IgD-negative memory B cell (primary cell): ENCODE data around the gene UBTD1. TPM values are rescaled to one million over a fixed set of nuclear protein-coding genes. Genes with fewer than 3 reads are reported as not detected.

Experiments
- H3K27ac Mint-ChIP-seq, 3 donors: one replicate each; pipeline ENCODE4 v1.8.0; 2020 to 2022; ENCODE audit warnings: mild to moderate bottlenecking in 3 of 3, mixed read lengths in 3 of 3, moderate library complexity in 1 of 3
- H3K27me3 Mint-ChIP-seq: one replicate; pipeline ENCODE4 v1.8.0; 2021; ENCODE audit warnings: mixed read lengths
- H3K36me3 Mint-ChIP-seq: one replicate; pipeline ENCODE4 v1.8.0; 2020; ENCODE audit warnings: mild to moderate bottlenecking, mixed read lengths
- H3K4me1 Mint-ChIP-seq, 3 donors: one replicate each; pipeline ENCODE4 v1.8.0; 2020 to 2022; ENCODE audit warnings: mixed read lengths in 3 of 3, mild to moderate bottlenecking in 1 of 3
- H3K4me3 Mint-ChIP-seq, 4 donors: one replicate each; pipeline ENCODE4 v1.8.0; 2020 to 2022; ENCODE audit warnings: mild to moderate bottlenecking in 4 of 4, mixed read lengths in 4 of 4, moderate library complexity in 3 of 4
- H3K9me3 Mint-ChIP-seq, 3 donors: one replicate each; pipeline ENCODE4 v1.8.0; 2020 to 2021; ENCODE audit warnings: mixed read lengths in 3 of 3, mild to moderate bottlenecking in 1 of 3
- polyA plus RNA-seq: library from polyadenylated mRNA; unstranded; fragments of 300-500 nt; fragmentation: Illumina TruSeq; gene quantifications from one replicate; pipeline ENCODE4 v1.2.3, GENCODE V29; 2021

UBTD1 gene
- polyA plus RNA-seq, 1 donor from 2014 or later: 1.2 TPM

DNA sequence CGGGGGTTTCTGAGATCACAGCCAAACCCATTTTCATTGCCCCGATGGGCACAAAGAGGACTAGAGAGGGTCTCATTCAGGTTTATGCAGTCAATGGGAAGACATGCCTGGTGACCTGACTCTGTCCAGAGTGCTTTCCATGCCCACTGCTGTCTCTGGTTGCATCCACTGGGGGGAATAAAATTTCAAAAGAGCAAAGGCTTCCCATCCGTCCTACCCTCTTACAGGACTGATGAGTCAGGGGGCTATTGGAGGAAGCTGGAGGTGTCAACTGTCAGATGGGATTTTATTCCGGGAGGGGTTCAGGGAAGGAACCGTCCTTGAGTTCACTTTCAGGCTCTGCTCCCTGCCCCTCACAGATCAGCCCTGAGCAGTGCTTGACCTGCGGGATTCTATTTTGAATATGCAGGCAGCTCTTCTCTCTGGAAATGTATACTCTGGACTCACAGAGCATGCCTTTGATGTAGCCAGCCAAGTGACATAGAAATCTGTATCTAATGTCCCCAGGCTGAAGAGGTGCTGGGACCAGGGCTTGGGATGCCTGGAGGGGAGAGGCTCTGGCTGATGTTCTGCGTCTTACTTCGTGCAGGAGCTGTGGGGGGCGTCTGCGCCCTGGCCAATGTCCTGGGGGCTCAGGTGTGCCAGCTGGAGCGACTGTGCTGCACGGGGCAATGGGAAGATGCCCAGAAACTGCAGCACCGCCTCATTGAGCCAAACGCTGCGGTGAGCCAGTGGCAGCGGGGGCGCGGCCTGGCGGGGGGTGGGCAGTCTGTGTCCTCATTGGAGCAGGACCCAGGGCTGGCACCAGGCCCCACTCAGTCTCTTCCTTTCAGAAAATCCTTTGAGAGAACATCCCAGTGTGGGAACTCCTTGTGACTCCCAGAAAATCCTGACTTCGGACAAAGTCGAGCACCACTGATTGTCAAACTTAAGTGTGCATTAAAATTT lies 102.8 kb downstream of the UBTD1 start:
- Mint-ChIP-seq H3K4me3 (no peak overlapping the region), H3K27me3 (peaks cover 4% of the 10 kb centered on the region), H3K36me3 (peaks cover 2% of the 10 kb centered on the region), H3K9me3 (no peaks in the 10 kb centered on the region), H3K4me1 (no peaks in the 10 kb centered on the region), H3K27ac (no peak overlapping the region)

DNA sequence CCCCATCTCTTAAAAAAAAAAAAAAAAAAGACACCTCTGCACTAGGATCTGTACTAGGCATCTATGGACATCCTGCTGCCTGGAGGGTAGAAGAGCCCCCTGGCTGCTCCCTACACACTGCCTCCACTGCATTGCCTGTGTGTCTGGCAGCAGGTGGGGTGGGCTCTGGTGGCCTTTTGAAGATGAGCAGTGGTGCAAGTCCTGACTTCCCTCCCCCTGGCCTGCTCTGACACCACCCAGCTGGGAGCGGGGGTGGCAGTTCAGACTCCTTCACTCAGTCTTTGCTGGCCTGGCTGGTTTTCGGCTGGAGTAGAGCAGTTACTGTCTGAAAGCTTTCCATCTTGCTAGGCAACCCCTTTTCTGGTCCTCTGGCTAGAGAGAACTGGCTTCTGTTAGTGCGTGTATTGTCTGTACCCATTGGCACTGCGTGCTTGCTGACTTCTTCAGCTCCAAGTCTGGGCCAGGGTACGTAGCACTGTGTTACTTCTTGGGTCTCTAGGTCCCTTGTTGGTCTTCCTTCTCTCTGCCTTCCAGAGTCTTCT lies 108.4 kb downstream of the UBTD1 start:
- peaks cover 4% of the 10 kb centered on the region for H3K27me3 Mint-ChIP-seq
- no peaks in the 10 kb centered on the region for H3K9me3 Mint-ChIP-seq
- peaks cover 5% of the 10 kb centered on the region for H3K36me3 Mint-ChIP-seq
- H3K27ac Mint-ChIP-seq: no peak overlapping the region
- H3K4me3 Mint-ChIP-seq: no peak overlapping the region
- H3K4me1 Mint-ChIP-seq: no peaks in the 10 kb centered on the region

DNA sequence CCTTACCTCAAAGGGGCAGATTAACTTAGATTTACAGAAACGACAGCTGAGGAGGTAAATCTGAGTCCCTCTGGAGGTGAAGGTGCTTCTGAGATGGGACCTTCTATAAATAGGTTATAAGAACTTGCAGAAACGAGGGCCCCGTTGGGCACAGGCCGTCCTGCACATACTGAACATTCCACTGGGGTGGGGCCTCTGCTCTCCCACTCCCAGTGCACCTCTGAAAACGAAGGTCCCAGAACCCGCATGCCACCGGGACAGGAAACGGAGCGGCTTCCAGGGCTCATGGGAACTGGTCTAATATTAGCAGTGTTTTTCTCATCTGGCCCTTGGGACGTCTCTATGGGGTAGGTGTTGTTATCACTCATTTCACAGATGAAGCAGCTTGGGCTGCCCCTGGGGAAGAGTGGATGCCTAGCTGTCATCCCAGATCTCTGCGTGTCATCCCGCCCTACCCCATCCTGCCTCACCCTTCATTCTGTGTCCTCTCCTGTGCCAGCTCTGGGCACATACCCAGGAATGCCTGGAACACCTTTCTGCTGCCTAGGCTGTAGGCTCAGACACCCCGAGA lies 110.4 kb downstream of the UBTD1 start:
- peaks cover 4% of the 10 kb centered on the region for H3K27me3 Mint-ChIP-seq
- no peaks in the 10 kb centered on the region for H3K9me3 Mint-ChIP-seq
- H3K27ac Mint-ChIP-seq: peak overlapping the region in 1 of 3 donors; percentile 89
- H3K4me1 Mint-ChIP-seq: no peaks in the 10 kb centered on the region
- no peak overlapping the region for H3K4me3 Mint-ChIP-seq
- H3K36me3 Mint-ChIP-seq: peaks cover 7% of the 10 kb centered on the region

DNA sequence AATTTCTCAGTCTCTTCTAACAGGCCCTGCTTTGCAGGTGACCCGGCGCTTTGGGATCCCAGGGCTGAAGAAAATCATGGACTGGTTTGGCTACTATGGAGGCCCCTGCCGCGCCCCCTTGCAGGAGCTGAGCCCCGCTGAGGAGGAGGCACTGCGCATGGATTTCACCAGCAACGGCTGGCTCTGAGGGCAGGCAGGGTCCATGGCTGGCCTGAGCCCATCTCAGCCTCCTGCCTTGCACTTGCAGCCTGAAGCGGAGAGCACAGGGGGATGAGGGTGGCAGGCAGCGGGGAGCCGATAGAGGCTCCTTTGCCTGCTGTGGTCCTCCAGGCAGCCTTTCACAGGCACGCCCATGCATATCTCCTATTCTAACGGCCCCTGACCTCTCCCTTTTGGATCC lies 112.7 kb downstream of the UBTD1 start:
- H3K27me3 Mint-ChIP-seq: no peaks in the 10 kb centered on the region
- H3K9me3 Mint-ChIP-seq: no peaks in the 10 kb centered on the region
- H3K4me1 Mint-ChIP-seq: no peaks in the 10 kb centered on the region
- H3K4me3 Mint-ChIP-seq: no peak overlapping the region
- no peak overlapping the region for H3K27ac Mint-ChIP-seq
- peaks cover 5% of the 10 kb centered on the region for H3K36me3 Mint-ChIP-seq

DNA sequence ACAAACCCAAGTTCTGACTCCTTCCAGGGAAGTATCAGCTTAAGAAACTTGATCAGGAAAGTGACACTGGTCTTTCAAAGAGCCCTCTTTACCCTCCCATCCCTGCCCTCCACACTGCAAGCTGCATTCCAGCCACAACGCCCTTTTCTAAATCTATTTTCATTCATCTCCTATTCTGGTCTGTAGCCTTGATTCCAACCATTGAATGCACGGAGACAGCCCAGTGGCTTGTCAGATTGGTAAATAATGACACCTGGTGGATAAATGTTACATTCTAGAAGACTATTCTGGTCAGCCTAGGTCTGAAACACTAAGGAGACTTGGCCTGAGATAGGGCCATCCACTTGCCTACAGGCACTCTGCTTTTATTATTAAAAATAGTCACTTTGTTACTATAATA lies 113.7 kb downstream of the UBTD1 start:
- H3K27ac Mint-ChIP-seq: no peak overlapping the region
- no peaks in the 10 kb centered on the region for H3K27me3 Mint-ChIP-seq
- H3K9me3 Mint-ChIP-seq: no peaks in the 10 kb centered on the region
- peaks cover 5% of the 10 kb centered on the region for H3K36me3 Mint-ChIP-seq
- H3K4me1 Mint-ChIP-seq: no peaks in the 10 kb centered on the region
- H3K4me3 Mint-ChIP-seq: no peak overlapping the region

DNA sequence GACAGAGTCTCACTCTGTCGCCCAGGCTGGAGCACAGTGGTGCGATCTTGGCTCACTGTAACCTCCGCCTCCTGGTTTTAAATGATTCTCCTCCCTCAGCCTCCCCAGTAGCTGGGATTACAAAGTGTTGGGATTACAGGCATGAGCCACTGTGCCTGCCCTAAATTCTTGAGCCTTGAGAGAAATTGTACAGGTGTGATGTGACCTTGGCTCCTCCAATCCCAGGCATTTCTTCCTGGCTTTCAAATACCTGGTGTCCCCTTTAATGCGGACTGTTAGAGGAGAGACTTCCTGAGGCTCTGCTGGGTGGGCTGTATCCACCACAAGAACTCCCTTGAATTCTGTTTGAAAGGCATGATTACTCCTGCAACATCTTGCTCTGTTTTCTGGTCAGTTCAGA lies 119.6 kb downstream of the UBTD1 start:
- no peak overlapping the region for H3K27ac Mint-ChIP-seq
- H3K4me3 Mint-ChIP-seq: no peak overlapping the region
- no peaks in the 10 kb centered on the region for H3K27me3 Mint-ChIP-seq
- H3K9me3 Mint-ChIP-seq: no peaks in the 10 kb centered on the region
- H3K4me1 Mint-ChIP-seq: no peaks in the 10 kb centered on the region
- peaks cover 5% of the 10 kb centered on the region for H3K36me3 Mint-ChIP-seq

DNA sequence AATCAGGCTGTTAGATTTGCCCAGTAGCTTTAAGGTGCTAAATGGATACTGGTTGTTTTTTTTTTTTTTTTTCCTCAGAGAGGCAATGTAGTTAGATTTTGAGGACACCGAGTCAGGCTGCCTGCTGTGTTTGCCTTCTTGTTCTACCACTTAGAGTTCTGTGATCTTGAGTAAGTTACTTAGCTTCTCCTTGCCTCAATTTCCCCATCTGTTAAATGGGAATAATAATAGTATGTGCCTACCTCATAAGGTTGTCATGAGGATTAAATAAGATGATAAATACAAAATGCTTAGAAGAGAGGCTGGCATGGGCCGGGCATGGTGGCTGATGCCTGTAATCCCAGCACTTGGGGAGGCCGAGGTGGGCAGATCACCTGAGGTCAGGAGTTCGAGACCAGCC lies 120.0 kb downstream of the UBTD1 start:
- H3K36me3 Mint-ChIP-seq: peaks cover 5% of the 10 kb centered on the region
- H3K9me3 Mint-ChIP-seq: no peaks in the 10 kb centered on the region
- peak overlapping the region in 1 of 3 donors; percentile 27 for H3K27ac Mint-ChIP-seq
- H3K27me3 Mint-ChIP-seq: no peaks in the 10 kb centered on the region
- H3K4me1 Mint-ChIP-seq: no peaks in the 10 kb centered on the region
- H3K4me3 Mint-ChIP-seq: no peak overlapping the region

Other genes with a start within 250 kb of the UBTD1 start
- gene ARHGAP19, start 206.3 kb upstream of the UBTD1 start, polyA plus RNA-seq: 7.3 TPM
- gene FRAT1, start 179.7 kb upstream of the UBTD1 start, polyA plus RNA-seq: 6.2 TPM
- 7.3 TPM for gene FRAT2, start 164.2 kb upstream of the UBTD1 start, polyA plus RNA-seq
- 15.0 TPM for gene RRP12, start 97.6 kb upstream of the UBTD1 start, polyA plus RNA-seq
- 192 TPM for gene PGAM1, start 72.7 kb upstream of the UBTD1 start, polyA plus RNA-seq
- 60.6 TPM for gene EXOSC1, start 52.9 kb upstream of the UBTD1 start, polyA plus RNA-seq
- 23.3 TPM for gene ZDHHC16, start 52.7 kb upstream of the UBTD1 start, polyA plus RNA-seq
- gene MMS19, start 502 bp upstream of the UBTD1 start, polyA plus RNA-seq: 29.1 TPM
- gene ANKRD2, start 73.9 kb downstream of the UBTD1 start, polyA plus RNA-seq: not detected
- gene HOGA1, start 85.5 kb downstream of the UBTD1 start, polyA plus RNA-seq: not detected
- gene C10orf62, start 90.8 kb downstream of the UBTD1 start, polyA plus RNA-seq: not detected
- gene MORN4, start 134.6 kb downstream of the UBTD1 start, polyA plus RNA-seq: 2.1 TPM
- 10.0 TPM for gene PI4K2A, start 141.7 kb downstream of the UBTD1 start, polyA plus RNA-seq
- gene AVPI1, start 188.3 kb downstream of the UBTD1 start, polyA plus RNA-seq: 3.3 TPM
- gene MARVELD1, start 214.8 kb downstream of the UBTD1 start, polyA plus RNA-seq: 0.40 TPM
- gene ZFYVE27, start 238.2 kb downstream of the UBTD1 start, polyA plus RNA-seq: 35.4 TPM